HG03439 (cell line): ENCODE data around the gene CDC14A.
"Not testable (repeated sequence)": the region's sequence is repeated elsewhere in the genome, so short reads cannot be mapped to it uniquely, and the experiment has no call there.

Experiments
- ATAC-seq: cut with Tn5 transposase; IDR thresholded peaks from one replicate; pipeline ENCODE4 v1.9.1; 2021; ENCODE audit warnings: mild to moderate bottlenecking, moderate library complexity; ENCODE audit not compliant: unreplicated experiment

CDC14A gene

GRCh38 chr1:100395913-100396312 is 43.6 kb downstream of the CDC14A start:
- ATAC-seq: no peak

- ATAC-seq: no peak
Observed at GRCh38 chr1:100396651-100397050, 44.3 kb downstream of the CDC14A start.

- no peak for ATAC-seq
Observed at GRCh38 chr1:100397681-100398080, 45.4 kb downstream of the CDC14A start.

GRCh38 chr1:100398648-100399047 is 46.3 kb downstream of the CDC14A start:
- ATAC-seq: no peak

GRCh38 chr1:100400404-100400803 is 48.1 kb downstream of the CDC14A start:
- ATAC-seq: no peak

- no peak for ATAC-seq
Observed at GRCh38 chr1:100404821-100405220, 52.5 kb downstream of the CDC14A start.

- not testable (repeated sequence) for ATAC-seq
Observed at GRCh38 chr1:100405902-100406301, 53.6 kb downstream of the CDC14A start.

- not testable (repeated sequence) for ATAC-seq
Observed at GRCh38 chr1:100407390-100407789, 55.1 kb downstream of the CDC14A start.

- no peak for ATAC-seq
Observed at GRCh38 chr1:100411019-100411418, 58.7 kb downstream of the CDC14A start.

GRCh38 chr1:100411574-100411973 is 59.3 kb downstream of the CDC14A start:
- no peak for ATAC-seq

GRCh38 chr1:100413035-100413434 is 60.7 kb downstream of the CDC14A start:
- no peak for ATAC-seq

- ATAC-seq: no peak
Observed at GRCh38 chr1:100414693-100415497, 62.6 kb downstream of the CDC14A start.

GRCh38 chr1:100415498-100415778 is 63.1 kb downstream of the CDC14A start:
- ATAC-seq: no peak

- ATAC-seq: no peak
Observed at GRCh38 chr1:100419072-100419471, 66.8 kb downstream of the CDC14A start.

GRCh38 chr1:100422065-100422464 is 69.8 kb downstream of the CDC14A start:
- ATAC-seq: no peak

- ATAC-seq: peak; percentile 79
Observed at GRCh38 chr1:100423832-100424337, 71.6 kb downstream of the CDC14A start.

- ATAC-seq: no peak
Observed at GRCh38 chr1:100428160-100428559, 75.9 kb downstream of the CDC14A start.

- no peak for ATAC-seq
Observed at GRCh38 chr1:100430325-100430756, 78.0 kb downstream of the CDC14A start.

GRCh38 chr1:100431954-100432353 is 79.6 kb downstream of the CDC14A start:
- no peak for ATAC-seq

- ATAC-seq: no peak
Observed at GRCh38 chr1:100433563-100433962, 81.3 kb downstream of the CDC14A start.

- ATAC-seq: no peak
Observed at GRCh38 chr1:100434831-100435230, 82.5 kb downstream of the CDC14A start.

- ATAC-seq: no peak
Observed at GRCh38 chr1:100438375-100438774, 86.1 kb downstream of the CDC14A start.

GRCh38 chr1:100438789-100439188 is 86.5 kb downstream of the CDC14A start:
- ATAC-seq: no peak
